ENCODE measurements around the gene PHF12.

Gene PHF12

GRCh38 chr17:28867276-28867675 lies 84.0 kb downstream of the PHF12 start:
- Histone ChIP-seq H3K4me3 (ENCODE audit: low read length) (no peak overlapping the region), H3K27me3 (ENCODE audit: insufficient read depth, low read length) (no peaks in the 10 kb centered on the region), H3K27ac (ENCODE audit: low read length) (no peak overlapping the region), H3K9me3 (ENCODE audit: insufficient read depth, low read depth, low read length) (no peaks in the 10 kb centered on the region), H3K36me3 (ENCODE audit: insufficient read depth, low read depth, low read length) (no peaks in the 10 kb centered on the region), H3K4me1 (ENCODE audit: insufficient read depth, low read length) (peaks cover 2% of the 10 kb centered on the region; the same call in 1 of the 2 replicates), H3K9ac (ENCODE audit: low read depth, low read length) (no peak overlapping the region)

- no peak overlapping the region for H3K9ac ChIP-seq (ENCODE audit: low read depth, low read length)
- H3K9me3 ChIP-seq (ENCODE audit: insufficient read depth, low read depth, low read length): no peaks in the 10 kb centered on the region
- 0 out of 2 replicates have a peak, but pooled peaks cover 7% of the 10 kb centered on the region for H3K36me3 ChIP-seq (ENCODE audit: insufficient read depth, low read depth, low read length)
- no peak overlapping the region for H3K27ac ChIP-seq (ENCODE audit: low read length)
- peaks cover 2% of the 10 kb centered on the region; the same call in 1 of the 2 replicates for H3K4me1 ChIP-seq (ENCODE audit: insufficient read depth, low read length)
- H3K4me3 ChIP-seq (ENCODE audit: low read length): no peak overlapping the region
- H3K27me3 ChIP-seq (ENCODE audit: insufficient read depth, low read length): no peaks in the 10 kb centered on the region
Measured at GRCh38 chr17:28865946-28866752, 85.2 kb downstream of the PHF12 start.

- H3K4me1 ChIP-seq (ENCODE audit: insufficient read depth, low read length): peaks cover 2% of the 10 kb centered on the region; the same call in 1 of the 2 replicates
Measured at GRCh38 chr17:28864991-28865849, 86.1 kb downstream of the PHF12 start.

GRCh38 chr17:28863953-28864352 lies 87.4 kb downstream of the PHF12 start:
- no peak overlapping the region for H3K27ac ChIP-seq (ENCODE audit: low read length)
- H3K9me3 ChIP-seq (ENCODE audit: insufficient read depth, low read depth, low read length): no peaks in the 10 kb centered on the region
- peaks cover 2% of the 10 kb centered on the region; the same call in 1 of the 2 replicates for H3K4me1 ChIP-seq (ENCODE audit: insufficient read depth, low read length)
- no peak overlapping the region for H3K4me3 ChIP-seq (ENCODE audit: low read length)
- H3K9ac ChIP-seq (ENCODE audit: low read depth, low read length): no peak overlapping the region
- peaks cover 25% of the 10 kb centered on the region for H3K36me3 ChIP-seq (ENCODE audit: insufficient read depth, low read depth, low read length)
- H3K27me3 ChIP-seq (ENCODE audit: insufficient read depth, low read length): no peaks in the 10 kb centered on the region

More at GRCh38 chr17:28864991-28865849, 86.1 kb downstream of the PHF12 start:
- Histone ChIP-seq H3K9ac (ENCODE audit: low read depth, low read length) (no peak overlapping the region; the same call in 1 of the 2 replicates), H3K36me3 (ENCODE audit: insufficient read depth, low read depth, low read length) (peaks cover 13% of the 10 kb centered on the region), H3K27ac (ENCODE audit: low read length) (no peak overlapping the region), H3K27me3 (ENCODE audit: insufficient read depth, low read length) (no peaks in the 10 kb centered on the region), H3K9me3 (ENCODE audit: insufficient read depth, low read depth, low read length) (no peaks in the 10 kb centered on the region), H3K4me3 (ENCODE audit: low read length) (no peak overlapping the region)

- Histone ChIP-seq H3K27me3 (ENCODE audit: insufficient read depth, low read length) (no peaks in the 10 kb centered on the region), H3K36me3 (ENCODE audit: insufficient read depth, low read depth, low read length) (peaks cover 39% of the 10 kb centered on the region), H3K4me1 (ENCODE audit: insufficient read depth, low read length) (peaks cover 2% of the 10 kb centered on the region; the same call in 1 of the 2 replicates), H3K4me3 (ENCODE audit: low read length) (no peak overlapping the region), H3K9ac (ENCODE audit: low read depth, low read length) (no peak overlapping the region), H3K27ac (ENCODE audit: low read length) (no peak overlapping the region), H3K9me3 (ENCODE audit: insufficient read depth, low read depth, low read length) (no peaks in the 10 kb centered on the region)
Measured at GRCh38 chr17:28862561-28862960, 88.8 kb downstream of the PHF12 start.

GRCh38 chr17:28861393-28862203 lies 89.7 kb downstream of the PHF12 start:
- Histone ChIP-seq H3K9me3 (ENCODE audit: insufficient read depth, low read depth, low read length) (no peaks in the 10 kb centered on the region), H3K27me3 (ENCODE audit: insufficient read depth, low read length) (no peaks in the 10 kb centered on the region), H3K4me3 (ENCODE audit: low read length) (no peak overlapping the region), H3K9ac (ENCODE audit: low read depth, low read length) (no peak overlapping the region), H3K4me1 (ENCODE audit: insufficient read depth, low read length) (peaks cover 2% of the 10 kb centered on the region; the same call in 1 of the 2 replicates), H3K36me3 (ENCODE audit: insufficient read depth, low read depth, low read length) (peaks cover 42% of the 10 kb centered on the region), H3K27ac (ENCODE audit: low read length) (no peak overlapping the region)

- no peak overlapping the region for H3K9ac ChIP-seq (ENCODE audit: low read depth, low read length)
- H3K9me3 ChIP-seq (ENCODE audit: insufficient read depth, low read depth, low read length): no peaks in the 10 kb centered on the region
- no peaks in the 10 kb centered on the region for H3K27me3 ChIP-seq (ENCODE audit: insufficient read depth, low read length)
- H3K4me1 ChIP-seq (ENCODE audit: insufficient read depth, low read length): peaks cover 5% of the 10 kb centered on the region; the same call in 1 of the 2 replicates
- H3K36me3 ChIP-seq (ENCODE audit: insufficient read depth, low read depth, low read length): peaks cover 47% of the 10 kb centered on the region
- H3K4me3 ChIP-seq (ENCODE audit: low read length): no peak overlapping the region
- no peak overlapping the region for H3K27ac ChIP-seq (ENCODE audit: low read length)
Measured at GRCh38 chr17:28860363-28860808, 90.9 kb downstream of the PHF12 start.

GRCh38 chr17:28858801-28859355 lies 92.4 kb downstream of the PHF12 start:
- Histone ChIP-seq H3K4me1 (ENCODE audit: insufficient read depth, low read length) (0 out of 2 replicates have a peak, but pooled peaks cover 3% of the 10 kb centered on the region), H3K4me3 (ENCODE audit: low read length) (no peak overlapping the region), H3K9me3 (ENCODE audit: insufficient read depth, low read depth, low read length) (no peaks in the 10 kb centered on the region), H3K27ac (ENCODE audit: low read length) (no peak overlapping the region), H3K36me3 (ENCODE audit: insufficient read depth, low read depth, low read length) (peaks cover 47% of the 10 kb centered on the region), H3K27me3 (ENCODE audit: insufficient read depth, low read length) (no peaks in the 10 kb centered on the region), H3K9ac (ENCODE audit: low read depth, low read length) (no peak overlapping the region)

- Histone ChIP-seq H3K9me3 (ENCODE audit: insufficient read depth, low read depth, low read length) (no peaks in the 10 kb centered on the region), H3K4me3 (ENCODE audit: low read length) (no peak overlapping the region), H3K27me3 (ENCODE audit: insufficient read depth, low read length) (no peaks in the 10 kb centered on the region), H3K4me1 (ENCODE audit: insufficient read depth, low read length) (0 out of 2 replicates have a peak, but pooled peaks cover 3% of the 10 kb centered on the region), H3K27ac (ENCODE audit: low read length) (no peak overlapping the region), H3K36me3 (ENCODE audit: insufficient read depth, low read depth, low read length) (peaks cover 47% of the 10 kb centered on the region), H3K9ac (ENCODE audit: low read depth, low read length) (no peak overlapping the region)
Measured at GRCh38 chr17:28857905-28858800, 93.2 kb downstream of the PHF12 start.

- no peak overlapping the region for H3K27ac ChIP-seq (ENCODE audit: low read length)
- no peak overlapping the region for H3K4me3 ChIP-seq (ENCODE audit: low read length)
- 0 out of 2 replicates have a peak, but pooled peaks cover 3% of the 10 kb centered on the region for H3K4me1 ChIP-seq (ENCODE audit: insufficient read depth, low read length)
- H3K9ac ChIP-seq (ENCODE audit: low read depth, low read length): no peak overlapping the region
- H3K36me3 ChIP-seq (ENCODE audit: insufficient read depth, low read depth, low read length): peaks cover 40% of the 10 kb centered on the region
- H3K9me3 ChIP-seq (ENCODE audit: insufficient read depth, low read depth, low read length): no peaks in the 10 kb centered on the region
- H3K27me3 ChIP-seq (ENCODE audit: insufficient read depth, low read length): no peaks in the 10 kb centered on the region
Measured at GRCh38 chr17:28856028-28856574, 95.2 kb downstream of the PHF12 start.

All from iPS-20b (cell line).